ENCODE results near the gene NBPF11. TPM values are rescaled to one million over a fixed set of nuclear protein-coding genes. Genes with fewer than 3 reads are reported as not detected.

NBPF11 gene
- total RNA-seq, 1 donor from 2014 or later, result 3.1 TPM

GRCh38 chr1:148166558-148167492 is 14.7 kb upstream of the NBPF11 start:
- H3K4me1 ChIP-seq, result peaks cover 5% of the 10 kb centered on the region
- TF ChIP-seq CTCF (IDR thresholded peaks at IDR 0.05; ENCODE audit: borderline replicate concordance), result no peak
- peaks cover under 1% of the 10 kb centered on the region for H3K27me3 ChIP-seq (ENCODE audit: low read depth)
- DNase-seq, result no peak
- intact Hi-C loops (cut with micrococcal nuclease), result no loop called here
- no peaks in the 10 kb centered on the region for H3K9me3 ChIP-seq (replicated peaks)
- H3K36me3 ChIP-seq, result no peaks in the 10 kb centered on the region
- no peak overlapping the region for H3K4me3 ChIP-seq
- H3K27ac ChIP-seq (replicated peaks), result no peak overlapping the region

- H3K36me3 ChIP-seq, result no peaks in the 10 kb centered on the region
- no peak for TF ChIP-seq CTCF (IDR thresholded peaks at IDR 0.05; ENCODE audit: borderline replicate concordance)
- no peak for DNase-seq
- no peaks in the 10 kb centered on the region for H3K9me3 ChIP-seq (replicated peaks)
- no peak overlapping the region for H3K27ac ChIP-seq (replicated peaks)
- no peak overlapping the region for H3K4me3 ChIP-seq
- intact Hi-C loops (cut with micrococcal nuclease), result no loop called here
- peaks cover 41% of the 10 kb centered on the region for H3K27me3 ChIP-seq (ENCODE audit: low read depth)
- peaks cover 5% of the 10 kb centered on the region for H3K4me1 ChIP-seq
Observed at GRCh38 chr1:148162363-148162762, 10.3 kb upstream of the NBPF11 start.

GRCh38 chr1:148161053-148161901 is 9.2 kb upstream of the NBPF11 start:
- Histone ChIP-seq H3K9me3 (replicated peaks) (no peaks in the 10 kb centered on the region), H3K4me1 (no peaks in the 10 kb centered on the region), H3K4me3 (no peak overlapping the region), H3K27ac (replicated peaks) (no peak overlapping the region), H3K36me3 (no peaks in the 10 kb centered on the region), H3K27me3 (ENCODE audit: low read depth) (peaks cover 41% of the 10 kb centered on the region)
- intact Hi-C loops (cut with micrococcal nuclease), result no loop called here
- no peak for DNase-seq
- TF ChIP-seq CTCF (IDR thresholded peaks at IDR 0.05; ENCODE audit: borderline replicate concordance), result no peak

GRCh38 chr1:148160343-148161052 is 8.4 kb upstream of the NBPF11 start:
- Histone ChIP-seq H3K4me3 (no peak overlapping the region), H3K27me3 (ENCODE audit: low read depth) (peaks cover 41% of the 10 kb centered on the region), H3K36me3 (no peaks in the 10 kb centered on the region), H3K27ac (replicated peaks) (no peak overlapping the region), H3K4me1 (no peaks in the 10 kb centered on the region), H3K9me3 (replicated peaks) (no peaks in the 10 kb centered on the region)
- intact Hi-C loops (cut with micrococcal nuclease), result no loop called here
- no peak for TF ChIP-seq CTCF (IDR thresholded peaks at IDR 0.05; ENCODE audit: borderline replicate concordance)
- no peak for DNase-seq

- H3K27ac ChIP-seq (replicated peaks), result no peak overlapping the region
- no peak overlapping the region for H3K4me3 ChIP-seq
- no peaks in the 10 kb centered on the region for H3K9me3 ChIP-seq (replicated peaks)
- no peak for TF ChIP-seq CTCF (IDR thresholded peaks at IDR 0.05; ENCODE audit: borderline replicate concordance)
- no peaks in the 10 kb centered on the region for H3K36me3 ChIP-seq
- no peaks in the 10 kb centered on the region for H3K4me1 ChIP-seq
- H3K27me3 ChIP-seq (ENCODE audit: low read depth), result peaks cover 41% of the 10 kb centered on the region
- DNase-seq, result no peak
- intact Hi-C loops (cut with micrococcal nuclease), result no loop called here
Observed at GRCh38 chr1:148160048-148160342, 7.9 kb upstream of the NBPF11 start.

All from left ventricle myocardium inferior (tissue), 1 donor.